GF-D8 (cell line): Measurements from ENCODE around the gene BABAM2.
"Not testable (repeated sequence)": the region's sequence is repeated elsewhere in the genome, so short reads cannot be mapped to it uniquely, and the experiment has no call there.

Experiments used
- DNase-seq: peaks from one replicate; lab custom pipeline; 2025; lab: John Stamatoyannopoulos, UW

The BABAM2 gene

GRCh38 chr2:28360718-28361293, 470.3 kb downstream of the BABAM2 start:
- DNase-seq: peak; percentile 46

- no peak for DNase-seq
Measured at GRCh38 chr2:28361991-28362710, 471.6 kb downstream of the BABAM2 start.

GRCh38 chr2:28362991-28363521, 472.5 kb downstream of the BABAM2 start:
- no peak for DNase-seq

- no peak for DNase-seq
Measured at GRCh38 chr2:28363686-28364280, 473.3 kb downstream of the BABAM2 start.

- DNase-seq: no peak
Measured at GRCh38 chr2:28364610-28365009, 474.1 kb downstream of the BABAM2 start.

GRCh38 chr2:28365158-28365557, 474.6 kb downstream of the BABAM2 start:
- no peak for DNase-seq

- no peak for DNase-seq
Measured at GRCh38 chr2:28366149-28366495, 475.6 kb downstream of the BABAM2 start.

GRCh38 chr2:28366496-28367282, 476.2 kb downstream of the BABAM2 start:
- DNase-seq: peak; percentile 97

- DNase-seq: no peak
Measured at GRCh38 chr2:28367667-28368356, 477.3 kb downstream of the BABAM2 start.

GRCh38 chr2:28368357-28368798, 477.8 kb downstream of the BABAM2 start:
- no peak for DNase-seq

GRCh38 chr2:28369358-28369757, 478.8 kb downstream of the BABAM2 start:
- no peak for DNase-seq

GRCh38 chr2:28370354-28370753, 479.8 kb downstream of the BABAM2 start:
- DNase-seq: no peak

- not testable (repeated sequence) for DNase-seq
Measured at GRCh38 chr2:28371728-28372127, 481.2 kb downstream of the BABAM2 start.

- no peak for DNase-seq
Measured at GRCh38 chr2:28373854-28374253, 483.3 kb downstream of the BABAM2 start.

- no peak for DNase-seq
Measured at GRCh38 chr2:28374331-28374730, 483.8 kb downstream of the BABAM2 start.

GRCh38 chr2:28375236-28375635, 484.7 kb downstream of the BABAM2 start:
- no peak for DNase-seq

GRCh38 chr2:28375742-28376631, 485.5 kb downstream of the BABAM2 start:
- DNase-seq: no peak

- no peak for DNase-seq
Measured at GRCh38 chr2:28377195-28377816, 486.8 kb downstream of the BABAM2 start.

GRCh38 chr2:28377984-28378678, 487.6 kb downstream of the BABAM2 start:
- DNase-seq: peak; percentile 58
